Right atrium auricular region (tissue), 2 donors: ENCODE data around the gene AKTIP. TPM values are rescaled to one million over a fixed set of nuclear protein-coding genes. Genes with fewer than 3 reads are reported as not detected.
A peak's percentile ranks its signal among the peaks of the same experiment; 100 is the strongest.

Experiments
- DNase-seq: peaks from one replicate; pipeline ENCODE4 v3.0.0-alpha.2; 2019; ENCODE audit warnings: low spot score
- H3K27ac ChIP-seq, 2 donors: fragments of 200-600 bp; sonication (generic); 1 replicate in 1 of 2; 2 replicates in 1 of 2; pipeline ENCODE4 v1.5.1; 2016 to 2019
- H3K27me3 ChIP-seq, 2 donors: fragments of 200-600 bp; sonication (generic); one replicate each; pipeline versions ENCODE4 v1.5.1 to v1.6.0; 2017 to 2019
- H3K36me3 ChIP-seq: fragments of 200-600 bp; sonication (generic); one replicate; pipeline ENCODE4 v1.5.1; 2016
- H3K4me1 ChIP-seq, 2 donors: fragments of 200-600 bp; sonication (generic); one replicate each; pipeline versions ENCODE4 v1.5.1 to v1.6.0; 2017 to 2019
- H3K4me3 ChIP-seq, 2 donors: fragments of 200-600 bp; sonication (generic); 1 replicate in 1 of 2; 2 replicates in 1 of 2; pipeline ENCODE4 v1.5.1; 2017 to 2019; ENCODE audit warnings: mild to moderate bottlenecking in 1 of 2, moderate library complexity in 1 of 2
- H3K9me3 ChIP-seq, 2 donors: fragments of 200-600 bp; sonication (generic); one replicate each; pipeline ENCODE4 v1.5.1; 2019
- total RNA-seq, 2 donors: library from RNA; depleted of rRNA; stranded (reverse); fragments of >200 nt; gene quantifications; one replicate each; pipeline ENCODE4 v1.1.0, GENCODE V29; 2016
- TF ChIP-seq, protein P1 (sequence below), 2 donors: fragments of 200-600 bp; sonication (generic); IDR thresholded peaks; one replicate each; pipeline ENCODE4 v1.5.1; 2019; ENCODE audit warnings: antibody characterized with exemption in 2 of 2

The AKTIP gene
- total RNA-seq, 2 donors from 2014 or later, result 49.8 to 85.3 TPM

DNA sequence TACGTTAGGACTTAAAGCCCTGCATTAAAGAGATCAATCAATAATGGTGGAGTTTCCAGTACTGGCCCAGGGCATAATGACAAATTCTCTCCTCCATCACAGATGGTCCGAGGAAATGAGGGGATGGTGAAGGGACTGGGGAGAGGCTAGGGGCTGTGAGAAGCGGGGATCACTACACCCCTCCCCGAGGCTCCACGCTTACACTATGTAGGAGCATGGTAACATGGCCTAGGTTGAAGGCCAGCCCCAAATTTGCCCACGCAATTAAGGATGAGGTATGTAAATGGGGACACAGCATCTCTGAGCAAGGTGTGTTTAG, 8.0 kb upstream of the AKTIP start:
- no peaks in the 10 kb centered on the region for H3K36me3 ChIP-seq
- TF ChIP-seq, protein P1, sequence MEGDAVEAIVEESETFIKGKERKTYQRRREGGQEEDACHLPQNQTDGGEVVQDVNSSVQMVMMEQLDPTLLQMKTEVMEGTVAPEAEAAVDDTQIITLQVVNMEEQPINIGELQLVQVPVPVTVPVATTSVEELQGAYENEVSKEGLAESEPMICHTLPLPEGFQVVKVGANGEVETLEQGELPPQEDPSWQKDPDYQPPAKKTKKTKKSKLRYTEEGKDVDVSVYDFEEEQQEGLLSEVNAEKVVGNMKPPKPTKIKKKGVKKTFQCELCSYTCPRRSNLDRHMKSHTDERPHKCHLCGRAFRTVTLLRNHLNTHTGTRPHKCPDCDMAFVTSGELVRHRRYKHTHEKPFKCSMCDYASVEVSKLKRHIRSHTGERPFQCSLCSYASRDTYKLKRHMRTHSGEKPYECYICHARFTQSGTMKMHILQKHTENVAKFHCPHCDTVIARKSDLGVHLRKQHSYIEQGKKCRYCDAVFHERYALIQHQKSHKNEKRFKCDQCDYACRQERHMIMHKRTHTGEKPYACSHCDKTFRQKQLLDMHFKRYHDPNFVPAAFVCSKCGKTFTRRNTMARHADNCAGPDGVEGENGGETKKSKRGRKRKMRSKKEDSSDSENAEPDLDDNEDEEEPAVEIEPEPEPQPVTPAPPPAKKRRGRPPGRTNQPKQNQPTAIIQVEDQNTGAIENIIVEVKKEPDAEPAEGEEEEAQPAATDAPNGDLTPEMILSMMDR (IDR thresholded peaks at IDR 0.05), result no peak
- H3K27me3 ChIP-seq, result no peaks in the 10 kb centered on the region
- peak overlapping the region; percentile 45 to 74 for H3K27ac ChIP-seq
- peaks cover 0 to 17% of the 10 kb centered on the region in 2 donors for H3K4me1 ChIP-seq
- H3K9me3 ChIP-seq, result no peaks in the 10 kb centered on the region
- H3K4me3 ChIP-seq, result no peak overlapping the region
- DNase-seq, result peak; percentile 38

DNA sequence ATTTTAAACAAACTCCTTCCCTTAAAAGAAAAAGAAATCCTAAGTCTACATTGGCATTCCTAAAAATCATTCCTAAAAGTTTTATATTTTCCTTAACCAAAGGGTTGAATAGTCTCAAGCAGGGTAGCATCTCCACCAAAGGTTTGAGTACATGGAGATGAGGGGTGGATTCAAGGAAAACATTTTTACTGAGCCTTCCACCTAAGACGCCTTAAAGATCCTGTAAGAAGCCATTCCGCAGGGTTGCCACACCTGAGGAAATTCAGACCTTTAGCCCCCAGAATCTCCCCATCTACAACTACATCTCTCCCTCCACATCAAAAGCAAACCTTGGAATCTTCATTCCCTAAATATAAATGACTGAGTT, 7.7 kb upstream of the AKTIP start:
- TF ChIP-seq, protein P1 (IDR thresholded peaks at IDR 0.05), result peak in 1 of 2 donors; percentile 5
- Histone ChIP-seq H3K27ac (peak overlapping the region; percentile 45 to 74), H3K4me3 (no peak overlapping the region), H3K27me3 (no peaks in the 10 kb centered on the region), H3K36me3 (no peaks in the 10 kb centered on the region), H3K9me3 (no peaks in the 10 kb centered on the region), H3K4me1 (peaks cover 0 to 19% of the 10 kb centered on the region in 2 donors)
- no peak for DNase-seq

DNA sequence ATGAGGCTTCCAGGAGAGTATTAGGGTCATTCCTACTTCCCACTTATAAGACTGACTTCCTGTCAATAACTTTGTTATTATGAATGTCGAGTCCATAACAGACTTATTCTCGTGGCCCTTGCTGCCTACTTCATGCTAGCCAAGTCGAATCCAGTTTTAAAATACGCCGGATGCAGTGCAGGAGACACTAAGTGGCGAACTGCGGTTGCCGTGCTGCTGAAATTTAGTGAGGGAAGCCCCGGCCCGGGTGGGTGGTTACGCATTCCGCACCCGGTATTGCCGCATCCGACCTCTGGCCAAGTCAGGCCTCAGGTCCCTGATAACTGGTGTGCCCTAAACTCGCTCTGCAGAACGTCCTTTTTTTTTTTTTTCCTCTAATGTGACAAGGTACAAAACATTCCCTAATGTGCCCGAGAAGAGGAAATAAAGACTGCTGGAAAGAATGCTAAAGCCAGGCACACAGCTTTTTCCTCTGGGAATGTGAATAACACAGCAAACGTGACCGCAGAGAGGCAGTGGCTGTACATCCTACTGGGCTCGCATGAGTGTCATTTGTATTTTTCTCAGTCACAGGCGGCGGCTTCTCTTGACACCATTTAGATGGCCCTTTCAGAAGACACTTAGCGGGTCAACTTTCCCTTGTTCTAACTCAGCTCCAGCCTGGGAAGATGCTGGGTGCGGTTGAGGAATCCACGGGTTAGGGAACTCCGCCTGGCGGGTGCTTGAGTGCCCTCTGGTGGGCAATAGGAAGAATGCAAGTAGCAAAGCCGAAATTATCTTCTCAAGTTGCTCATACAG, 7.1 kb upstream of the AKTIP start:
- H3K4me3 ChIP-seq, result peak overlapping the region in 1 of 2 donors; percentile 20
- DNase-seq, result peak; percentile 81

DNA sequence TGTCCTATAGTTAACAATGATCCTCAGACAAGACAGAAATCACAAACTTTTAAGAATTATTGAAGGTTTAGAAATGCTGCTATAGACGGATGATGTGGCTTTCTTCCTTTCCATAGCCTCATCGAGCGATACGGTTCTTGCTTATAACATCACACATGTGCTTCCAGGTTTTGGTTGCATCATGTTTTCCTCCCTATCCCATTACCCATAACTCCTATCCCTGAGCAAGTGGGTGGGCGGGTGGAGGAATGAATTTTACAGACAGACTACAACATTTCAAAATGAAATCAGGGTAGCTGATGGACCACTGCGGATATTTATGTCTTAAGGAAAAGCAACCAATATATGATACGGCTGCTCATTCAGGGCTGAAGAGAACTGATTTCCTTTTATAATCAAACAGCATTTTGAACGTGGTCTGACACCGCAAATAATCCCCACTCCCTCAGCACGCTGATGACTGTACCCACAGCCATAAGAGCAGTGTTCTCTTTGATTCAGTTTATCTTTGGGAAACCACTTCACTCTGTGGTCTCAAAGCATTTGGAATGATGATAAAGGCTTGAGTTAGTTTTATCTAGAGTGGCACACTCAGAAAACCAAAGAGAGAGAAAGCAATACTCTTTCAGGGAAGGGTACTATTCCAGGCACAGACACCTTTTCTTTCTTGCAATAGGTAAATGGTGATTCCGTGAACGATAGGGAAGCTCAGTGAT, 4.6 kb upstream of the AKTIP start:
- Histone ChIP-seq H3K27ac (peak overlapping the region in 1 of 2 donors; percentile 15), H3K36me3 (no peaks in the 10 kb centered on the region), H3K27me3 (no peaks in the 10 kb centered on the region), H3K4me1 (peaks cover 0 to 40% of the 10 kb centered on the region in 2 donors), H3K4me3 (no peak overlapping the region), H3K9me3 (no peaks in the 10 kb centered on the region)
- DNase-seq, result no peak
- TF ChIP-seq, protein P1 (IDR thresholded peaks at IDR 0.05), result no peak

More for the DNA sequence above, 7.1 kb upstream of the AKTIP start:
- Histone ChIP-seq H3K9me3 (no peaks in the 10 kb centered on the region), H3K27ac (peak overlapping the region; percentile 67 to 74), H3K27me3 (no peaks in the 10 kb centered on the region), H3K36me3 (no peaks in the 10 kb centered on the region), H3K4me1 (peaks cover 0 to 25% of the 10 kb centered on the region in 2 donors)
- TF ChIP-seq, protein P1 (IDR thresholded peaks at IDR 0.05), result peak; percentile 96 to 97

DNA sequence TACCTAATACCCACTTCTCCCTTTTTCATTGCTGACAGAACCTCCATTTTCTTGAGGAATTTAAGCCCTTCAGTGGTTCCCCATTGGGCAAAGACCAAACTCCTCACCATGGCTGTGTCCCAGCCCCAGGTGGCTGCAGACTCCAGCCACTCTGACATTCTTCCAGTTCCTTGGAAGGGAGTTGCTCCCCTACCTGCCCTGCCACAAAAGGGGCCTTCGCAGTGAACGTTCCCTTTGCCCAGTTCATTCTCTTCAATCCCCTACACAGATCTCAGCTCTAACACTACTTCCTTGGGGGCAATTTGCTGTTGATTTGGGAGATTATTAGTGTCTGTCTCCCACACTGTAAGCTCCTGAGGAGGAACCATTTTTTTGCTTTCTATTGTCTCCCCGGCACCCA, 3.2 kb upstream of the AKTIP start:
- H3K27ac ChIP-seq, result no peak overlapping the region

More for the DNA sequence above, 3.2 kb upstream of the AKTIP start:
- TF ChIP-seq, protein P1 (IDR thresholded peaks at IDR 0.05), result no peak
- Histone ChIP-seq H3K9me3 (no peaks in the 10 kb centered on the region), H3K4me1 (peaks cover 0 to 54% of the 10 kb centered on the region in 2 donors), H3K27me3 (no peaks in the 10 kb centered on the region), H3K4me3 (no peak overlapping the region), H3K36me3 (no peaks in the 10 kb centered on the region)
- no peak for DNase-seq
